Mesenchymal stem cell (in vitro differentiated cells and primary cell): Measurements from ENCODE around the gene PNMA6E.

ENCODE experiments used
- DNase-seq: peaks from one replicate; pipeline ENCODE4 v3.0.0-alpha.2; 2013
- H2AFZ ChIP-seq: one replicate; pipeline ENCODE4 v1.6.1; 2013; ENCODE audit warnings: low read depth, mild to moderate bottlenecking, control low read depth, inconsistent platforms, low read length, moderate library complexity
- H2AK5ac ChIP-seq: 2 replicates; pipeline ENCODE4 v1.6.1; 2013; ENCODE audit warnings: low read length, moderate library complexity, mild to moderate bottlenecking, inconsistent platforms; ENCODE audit not compliant: severe bottlenecking
- H2BK120ac ChIP-seq: one replicate; pipeline ENCODE4 v1.6.1; 2013; ENCODE audit warnings: low read depth, mild to moderate bottlenecking, inconsistent platforms, low read length, moderate library complexity
- H2BK12ac ChIP-seq, 2 experiments: one replicate each; pipeline ENCODE4 v1.6.1; 2013; ENCODE audit warnings: inconsistent platforms in 2 of 2, low read length in 2 of 2, mild to moderate bottlenecking in 2 of 2, moderate library complexity in 2 of 2, control low read depth in 1 of 2
- H2BK15ac ChIP-seq: one replicate; pipeline ENCODE4 v1.6.1; 2013; ENCODE audit warnings: mild to moderate bottlenecking, low read depth, inconsistent platforms; ENCODE audit not compliant: poor library complexity, severe bottlenecking
- H2BK5ac ChIP-seq: 2 replicates; pipeline ENCODE4 v1.6.1; 2013; ENCODE audit warnings: low read depth, mild to moderate bottlenecking, low read length, control low read depth, inconsistent platforms; ENCODE audit not compliant: poor library complexity, severe bottlenecking
- H3K14ac ChIP-seq, 2 experiments: one replicate each; pipeline ENCODE4 v1.6.1; 2013; ENCODE audit warnings: inconsistent platforms in 2 of 2, low read length in 2 of 2, control low read depth in 1 of 2, mild to moderate bottlenecking in 1 of 2, moderate library complexity in 1 of 2
- H3K18ac ChIP-seq, 2 experiments: one replicate each; pipeline ENCODE4 v1.6.1; 2013; ENCODE audit warnings: inconsistent platforms in 2 of 2, low read length in 2 of 2, control low read depth in 1 of 2, low read depth in 1 of 2, mild to moderate bottlenecking in 1 of 2
- H3K23ac ChIP-seq, 2 experiments: one replicate each; pipeline ENCODE4 v1.6.1; 2013; ENCODE audit warnings: inconsistent platforms in 2 of 2, low read length in 2 of 2, mild to moderate bottlenecking in 2 of 2, moderate library complexity in 2 of 2, control low read depth in 1 of 2
- H3K27ac ChIP-seq: 2 replicates; pipeline ENCODE4 v1.5.1; 2013; ENCODE audit warnings: mild to moderate bottlenecking, moderate library complexity, low read length, control low read depth, inconsistent platforms; ENCODE audit not compliant: poor library complexity, severe bottlenecking
- H3K27me3 ChIP-seq, 2 experiments: 2 replicates each; pipeline versions ENCODE4 v1.6.1 to v1.7.0; 2013; ENCODE audit warnings: low read length in 2 of 2, mild to moderate bottlenecking in 2 of 2, moderate library complexity in 2 of 2, control low read depth in 1 of 2, inconsistent platforms in 1 of 2; ENCODE audit not compliant: control insufficient read depth in 1 of 2, insufficient read depth in 1 of 2
- H3K36me3 ChIP-seq, 2 experiments: 2 replicates each; pipeline versions ENCODE4 v1.6.1 to v1.7.0; 2013; ENCODE audit warnings: low read length in 2 of 2, control low read depth in 1 of 2, inconsistent platforms in 1 of 2, low read depth in 1 of 2, mild to moderate bottlenecking in 1 of 2; ENCODE audit not compliant: insufficient read depth in 2 of 2, control insufficient read depth in 1 of 2
- H3K4ac ChIP-seq, 2 experiments: one replicate each; pipeline ENCODE4 v1.6.1; 2013; ENCODE audit warnings: inconsistent platforms in 2 of 2, low read length in 2 of 2, mild to moderate bottlenecking in 2 of 2, moderate library complexity in 2 of 2, control low read depth in 1 of 2, low read depth in 1 of 2
- H3K4me1 ChIP-seq: 2 replicates; pipeline ENCODE4 v1.6.1; 2013; ENCODE audit warnings: low read depth, low read length, control low read depth; ENCODE audit not compliant: control insufficient read depth, insufficient read depth
- H3K4me2 ChIP-seq: 2 replicates; pipeline ENCODE4 v1.6.1; 2013; ENCODE audit warnings: low read length, mild to moderate bottlenecking, inconsistent platforms; ENCODE audit not compliant: poor library complexity, severe bottlenecking
- H3K4me3 ChIP-seq, 2 experiments: 2 replicates each; pipeline versions ENCODE4 v1.5.1 to v1.7.0; 2013; ENCODE audit warnings: low read length in 2 of 2, mild to moderate bottlenecking in 2 of 2, control low read depth in 1 of 2, low read depth in 1 of 2; ENCODE audit not compliant: insufficient read depth in 1 of 2
- H3K79me1 ChIP-seq: replicated peaks from 2 replicates; pipeline ENCODE4 v1.6.1; 2013; ENCODE audit warnings: mild to moderate bottlenecking, control low read depth, low read length, inconsistent platforms; ENCODE audit not compliant: poor library complexity, severe bottlenecking
- H3K9ac ChIP-seq: 2 replicates; pipeline ENCODE4 v1.7.0; 2013; ENCODE audit warnings: mild to moderate bottlenecking, low read length, moderate library complexity
- H3K9me3 ChIP-seq: 2 replicates; pipeline ENCODE4 v1.7.0; 2013; ENCODE audit warnings: mild to moderate bottlenecking, low read length; ENCODE audit not compliant: control insufficient read depth
- H4K8ac ChIP-seq: one replicate; pipeline ENCODE4 v1.6.1; 2013; ENCODE audit warnings: inconsistent platforms, mild to moderate bottlenecking, low read length, moderate library complexity
- H4K91ac ChIP-seq: one replicate; pipeline ENCODE4 v1.6.1; 2013; ENCODE audit warnings: mild to moderate bottlenecking, low read length, inconsistent platforms
- whole genome bisulfite sequencing: methylation state at CpG from one replicate; pipeline ENCODE4 v1.1.7; 2013; ENCODE audit warnings: mixed read lengths; 5-methylcytosine and 5-hydroxymethylcytosine counted together

The PNMA6E gene

GRCh38 chrX:153434801-153435200, 33.7 kb upstream of the PNMA6E start:
- H3K4me1 ChIP-seq = no peaks in the 10 kb centered on the region
- no peaks in the 10 kb centered on the region for H3K79me1 ChIP-seq
- H3K4me2 ChIP-seq = no peak overlapping the region
- no peak overlapping the region for H2BK120ac ChIP-seq
- no peak overlapping the region for H3K4ac ChIP-seq
- no peaks in the 10 kb centered on the region for H3K36me3 ChIP-seq
- no peak overlapping the region for H3K18ac ChIP-seq
- H3K23ac ChIP-seq = no peak overlapping the region
- no peak overlapping the region for H2BK5ac ChIP-seq
- DNase-seq = no peak
- H3K27me3 ChIP-seq = peaks cover 0 to 60% of the 10 kb centered on the region in 2 experiments
- H3K27ac ChIP-seq = no peak overlapping the region
- H3K4me3 ChIP-seq = no peak overlapping the region
- no peak overlapping the region for H3K14ac ChIP-seq
- no peak overlapping the region for H4K91ac ChIP-seq
- WGBS = 88% methylated on average over 6 of the region's 8 CpGs
- no peak overlapping the region for H4K8ac ChIP-seq
- H2AK5ac ChIP-seq = no peak overlapping the region
- H2AFZ ChIP-seq = no peak overlapping the region
- no peak overlapping the region for H3K9ac ChIP-seq
- no peak overlapping the region for H2BK15ac ChIP-seq
- no peak overlapping the region for H2BK12ac ChIP-seq
- H3K9me3 ChIP-seq = peaks cover 13% of the 10 kb centered on the region

GRCh38 chrX:153433781-153434285, 32.7 kb upstream of the PNMA6E start:
- no peaks in the 10 kb centered on the region for H3K79me1 ChIP-seq
- H2AFZ ChIP-seq = no peak overlapping the region
- H3K27me3 ChIP-seq = peaks cover 0 to 61% of the 10 kb centered on the region in 2 experiments
- no peak overlapping the region for H4K91ac ChIP-seq
- H3K4me3 ChIP-seq = no peak overlapping the region
- H3K4me1 ChIP-seq = no peaks in the 10 kb centered on the region
- no peak overlapping the region for H2AK5ac ChIP-seq
- no peak overlapping the region for H2BK12ac ChIP-seq
- WGBS = 91% methylated on average over 16 of the region's 17 CpGs
- no peak overlapping the region for H3K14ac ChIP-seq
- H4K8ac ChIP-seq = no peak overlapping the region
- H3K36me3 ChIP-seq = no peaks in the 10 kb centered on the region
- H3K4ac ChIP-seq = no peak overlapping the region
- H2BK120ac ChIP-seq = no peak overlapping the region
- no peak for DNase-seq
- H3K27ac ChIP-seq = no peak overlapping the region
- H2BK15ac ChIP-seq = no peak overlapping the region
- H3K18ac ChIP-seq = no peak overlapping the region
- peaks cover 13% of the 10 kb centered on the region for H3K9me3 ChIP-seq
- H2BK5ac ChIP-seq = no peak overlapping the region
- H3K4me2 ChIP-seq = no peak overlapping the region
- no peak overlapping the region for H3K23ac ChIP-seq
- H3K9ac ChIP-seq = no peak overlapping the region

- Histone ChIP-seq H2BK5ac (no peak overlapping the region), H3K4ac (no peak overlapping the region), H3K4me3 (no peak overlapping the region), H2AFZ (no peak overlapping the region), H3K79me1 (no peaks in the 10 kb centered on the region), H3K27ac (no peak overlapping the region), H3K4me2 (no peak overlapping the region), H3K9me3 (peaks cover 13% of the 10 kb centered on the region), H2BK120ac (no peak overlapping the region), H2AK5ac (no peak overlapping the region), H2BK12ac (no peak overlapping the region), H2BK15ac (no peak overlapping the region), H4K8ac (no peak overlapping the region), H3K36me3 (no peaks in the 10 kb centered on the region), H4K91ac (no peak overlapping the region), H3K4me1 (no peaks in the 10 kb centered on the region), H3K18ac (no peak overlapping the region), H3K23ac (no peak overlapping the region), H3K14ac (no peak overlapping the region), H3K27me3 (peaks cover 0 to 60% of the 10 kb centered on the region in 2 experiments), H3K9ac (no peak overlapping the region)
- WGBS = 77% methylated on average over 10 of the region's 12 CpGs
- no peak for DNase-seq
These were observed 32.1 kb upstream of the PNMA6E start for GRCh38 chrX:153433161-153433680.

GRCh38 chrX:153430796-153431195, 29.6 kb upstream of the PNMA6E start:
- Histone ChIP-seq H3K9ac (no peak overlapping the region), H2BK15ac (no peak overlapping the region), H3K4me3 (no peak overlapping the region), H2BK12ac (no peak overlapping the region), H3K4ac (no peak overlapping the region), H3K36me3 (no peaks in the 10 kb centered on the region), H3K23ac (no peak overlapping the region), H4K8ac (no peak overlapping the region), H3K18ac (no peak overlapping the region), H2BK120ac (no peak overlapping the region), H3K4me2 (no peak overlapping the region), H2AK5ac (no peak overlapping the region), H4K91ac (no peak overlapping the region), H3K27ac (no peak overlapping the region), H2AFZ (no peak overlapping the region), H3K4me1 (no peaks in the 10 kb centered on the region), H3K9me3 (peaks cover 13% of the 10 kb centered on the region), H2BK5ac (no peak overlapping the region), H3K79me1 (no peaks in the 10 kb centered on the region), H3K14ac (no peak overlapping the region), H3K27me3 (peaks cover 0 to 68% of the 10 kb centered on the region in 2 experiments)
- DNase-seq = no peak
- WGBS = 83% methylated on average over 6 of the region's 6 CpGs
